ENCODE measurements around the gene IL25. TPM values are rescaled to one million over a fixed set of nuclear protein-coding genes. Genes with fewer than 3 reads are reported as not detected.

Gene IL25
- total and polyA plus RNA-seq, 2 of the 13 experiments (the other 11 are each of a cell fraction or from before 2014, with no cell fraction given) = not detected

DNA sequence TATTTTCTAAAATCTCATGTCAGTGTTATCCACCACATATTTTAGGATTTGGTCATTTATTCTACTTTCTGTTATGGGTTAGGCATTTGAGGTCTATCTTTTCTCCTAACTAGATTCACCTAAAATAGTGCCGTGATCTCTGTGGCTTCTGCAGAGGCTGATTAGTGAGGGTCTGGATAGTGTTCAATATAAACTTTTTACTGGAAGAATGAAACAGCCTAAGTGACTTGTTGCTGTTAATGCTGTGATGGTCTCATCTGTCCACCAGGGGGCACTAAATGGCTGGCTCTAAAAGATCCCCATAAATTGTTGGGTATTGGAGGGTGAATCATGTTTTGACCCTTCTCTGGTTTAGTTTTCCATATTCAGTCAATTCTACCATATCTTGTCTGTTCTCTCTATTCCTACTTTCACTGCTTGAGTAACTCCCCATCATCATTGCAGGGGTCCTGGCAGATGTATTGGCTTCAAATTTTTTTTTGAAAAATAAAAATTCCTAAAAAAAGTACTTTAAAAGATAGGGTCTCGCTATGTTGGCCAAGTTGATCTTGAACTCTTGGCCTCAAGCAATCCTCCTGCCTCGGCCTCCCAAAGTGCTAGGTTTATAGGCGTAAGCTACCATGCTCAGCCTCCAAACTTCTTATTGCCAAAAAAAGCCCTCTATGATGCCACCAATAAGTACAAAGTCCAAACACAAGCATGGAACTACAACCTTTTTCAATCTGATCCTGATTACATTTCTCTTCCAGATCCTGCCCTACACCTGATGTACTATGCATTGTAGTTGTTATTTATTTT is 44.5 kb upstream of the IL25 start (continued):
- no peak for TF ChIP-seq SIX1 (CRISPR knock-in tag; IDR thresholded peaks at IDR 0.05; ENCODE audit: borderline replicate concordance)
- no peak for TF ChIP-seq ZNF256 (CRISPR knock-in tag; conservative IDR thresholded peaks at IDR 0.05)
- TF ChIP-seq JARID2 (CRISPR knock-in tag; IDR thresholded peaks at IDR 0.05; ENCODE audit: insufficient replicate concordance) = no peak
- TF ChIP-seq DNMT3B (CRISPR knock-in tag; conservative IDR thresholded peaks at IDR 0.05) = no peak
- TF ChIP-seq ZSCAN21 (CRISPR knock-in tag; IDR thresholded peaks at IDR 0.05; ENCODE audit: borderline replicate concordance) = no peak
- TF ChIP-seq RCOR2 (CRISPR knock-in tag; IDR thresholded peaks at IDR 0.05) = no peak
- TF ChIP-seq, protein P1, sequence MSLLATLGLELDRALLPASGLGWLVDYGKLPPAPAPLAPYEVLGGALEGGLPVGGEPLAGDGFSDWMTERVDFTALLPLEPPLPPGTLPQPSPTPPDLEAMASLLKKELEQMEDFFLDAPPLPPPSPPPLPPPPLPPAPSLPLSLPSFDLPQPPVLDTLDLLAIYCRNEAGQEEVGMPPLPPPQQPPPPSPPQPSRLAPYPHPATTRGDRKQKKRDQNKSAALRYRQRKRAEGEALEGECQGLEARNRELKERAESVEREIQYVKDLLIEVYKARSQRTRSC (CRISPR knock-in tag; IDR thresholded peaks at IDR 0.05; ENCODE audit: low read depth) = no peak
- no peak for TF ChIP-seq ZFP90 (CRISPR knock-in tag; IDR thresholded peaks at IDR 0.05; ENCODE audit: borderline replicate concordance)
- peak; percentile 47; the same call in 1 of the 2 replicates for TF ChIP-seq SOX5 (CRISPR knock-in tag; IDR thresholded peaks at IDR 0.05; ENCODE audit: borderline replicate concordance)
- TF ChIP-seq, protein P2, sequence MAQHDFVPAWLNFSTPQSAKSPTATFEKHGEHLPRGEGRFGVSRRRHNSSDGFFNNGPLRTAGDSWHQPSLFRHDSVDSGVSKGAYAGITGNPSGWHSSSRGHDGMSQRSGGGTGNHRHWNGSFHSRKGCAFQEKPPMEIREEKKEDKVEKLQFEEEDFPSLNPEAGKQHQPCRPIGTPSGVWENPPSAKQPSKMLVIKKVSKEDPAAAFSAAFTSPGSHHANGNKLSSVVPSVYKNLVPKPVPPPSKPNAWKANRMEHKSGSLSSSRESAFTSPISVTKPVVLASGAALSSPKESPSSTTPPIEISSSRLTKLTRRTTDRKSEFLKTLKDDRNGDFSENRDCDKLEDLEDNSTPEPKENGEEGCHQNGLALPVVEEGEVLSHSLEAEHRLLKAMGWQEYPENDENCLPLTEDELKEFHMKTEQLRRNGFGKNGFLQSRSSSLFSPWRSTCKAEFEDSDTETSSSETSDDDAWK (CRISPR knock-in tag; IDR thresholded peaks at IDR 0.05) = no peak
- TF ChIP-seq MED13 (CRISPR knock-in tag; IDR thresholded peaks at IDR 0.05) = no peak
- TF ChIP-seq ZNF350 (CRISPR knock-in tag; IDR thresholded peaks at IDR 0.05; ENCODE audit: borderline replicate concordance, low read depth) = no peak
- TF ChIP-seq RFXAP (CRISPR knock-in tag; IDR thresholded peaks at IDR 0.05; ENCODE audit: borderline replicate concordance) = no peak
- no peak for TF ChIP-seq ELF4 (CRISPR knock-in tag; IDR thresholded peaks at IDR 0.05; ENCODE audit: borderline replicate concordance)
- no peak for TF ChIP-seq CCDC6 (CRISPR knock-in tag; IDR thresholded peaks at IDR 0.05)
- TF ChIP-seq, protein P3, sequence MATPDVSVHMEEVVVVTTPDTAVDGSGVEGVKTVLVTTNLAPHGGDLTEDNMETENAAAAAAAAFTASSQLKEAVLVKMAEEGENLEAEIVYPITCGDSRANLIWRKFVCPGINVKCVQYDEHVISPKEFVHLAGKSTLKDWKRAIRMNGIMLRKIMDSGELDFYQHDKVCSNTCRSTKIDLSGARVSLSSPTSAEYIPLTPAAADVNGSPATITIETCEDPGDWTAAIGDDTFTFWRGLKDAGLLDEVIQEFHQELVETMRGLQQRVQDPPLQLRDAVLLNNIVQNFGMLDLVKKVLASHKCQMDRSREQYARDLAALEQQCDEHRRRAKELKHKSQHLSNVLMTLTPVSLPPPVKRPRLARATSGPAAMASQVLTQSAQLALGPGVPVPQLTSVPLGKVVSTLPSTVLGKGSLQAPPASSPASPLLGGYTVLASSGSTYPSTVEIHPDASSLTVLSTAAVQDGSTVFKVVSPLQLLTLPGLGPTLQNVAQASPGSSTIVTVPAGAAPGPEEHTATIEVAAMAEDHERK (CRISPR knock-in tag; IDR thresholded peaks at IDR 0.05; ENCODE audit: low read depth) = no peak
- TF ChIP-seq TSC22D2 (CRISPR knock-in tag; IDR thresholded peaks at IDR 0.05; ENCODE audit: borderline replicate concordance) = no peak
- TF ChIP-seq, protein P4, sequence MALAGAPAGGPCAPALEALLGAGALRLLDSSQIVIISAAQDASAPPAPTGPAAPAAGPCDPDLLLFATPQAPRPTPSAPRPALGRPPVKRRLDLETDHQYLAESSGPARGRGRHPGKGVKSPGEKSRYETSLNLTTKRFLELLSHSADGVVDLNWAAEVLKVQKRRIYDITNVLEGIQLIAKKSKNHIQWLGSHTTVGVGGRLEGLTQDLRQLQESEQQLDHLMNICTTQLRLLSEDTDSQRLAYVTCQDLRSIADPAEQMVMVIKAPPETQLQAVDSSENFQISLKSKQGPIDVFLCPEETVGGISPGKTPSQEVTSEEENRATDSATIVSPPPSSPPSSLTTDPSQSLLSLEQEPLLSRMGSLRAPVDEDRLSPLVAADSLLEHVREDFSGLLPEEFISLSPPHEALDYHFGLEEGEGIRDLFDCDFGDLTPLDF (CRISPR knock-in tag; IDR thresholded peaks at IDR 0.05) = no peak
- no peak for TF ChIP-seq ZNF790 (CRISPR knock-in tag; IDR thresholded peaks at IDR 0.05; ENCODE audit: borderline replicate concordance)
- no peak for TF ChIP-seq HDAC6 (IDR thresholded peaks at IDR 0.05; ENCODE audit: low read depth, low read length)
- TF ChIP-seq SMARCE1 (IDR thresholded peaks at IDR 0.05; ENCODE audit: borderline replicate concordance) = no peak

All from HepG2 (cell line).